ENCODE measurements around the gene STUM. TPM values are rescaled to one million over a fixed set of nuclear protein-coding genes. Genes with fewer than 3 reads are reported as not detected.

The STUM gene
- total and polyA plus RNA-seq, 10 of the 15 experiments (the other 5 are each of a cell fraction or from before 2014, with no cell fraction given): under 0.01 to 0.15 (median 0.09) TPM; not detected in 5

GRCh38 chr1:226506021-226506420 is 42.5 kb upstream of the STUM start:
- SMC1A ChIA-PET (ENCODE audit: uncharacterized antibody, unreplicated experiment): interaction anchor here (1.1 to 1.5 kb wide), 2 partner anchors 20 to 28 kb away, joined by 3 to 4 read pairs; no protein-coding TSS in a partner anchor

GRCh38 chr1:226506921-226507320 is 41.6 kb upstream of the STUM start:
- ChIA-PET CTCF (no interaction called here), POLR2A (no interaction called here), SMC1A (ENCODE audit: uncharacterized antibody, unreplicated experiment) (interaction anchor here (1.1 kb wide), 1 partner anchor 19 kb away, joined by 3 read pairs; no protein-coding TSS in a partner anchor), RAD21 (ENCODE audit: unreplicated experiment) (no interaction called here)
- Histone ChIP-seq H3K4me1 (ENCODE audit: control insufficient read depth, insufficient read depth, low read length) (no peaks in the 10 kb centered on the region), H2AFZ (ENCODE audit: control insufficient read depth, low read depth, low read length) (no peak overlapping the region), H3K4me3 (no peak overlapping the region), H3K27ac (ENCODE audit: control insufficient read depth, insufficient read depth) (no peak overlapping the region), H3K36me3 (ENCODE audit: control insufficient read depth in 2 of 2, insufficient read depth in 2 of 2, low read length in 1 of 2) (no peaks in the 10 kb centered on the region), H3K27me3 (replicated peaks in 1 of 2; ENCODE audit: control insufficient read depth in 2 of 2, insufficient read depth in 2 of 2, low read length in 1 of 2) (peaks cover 5 to 6% of the 10 kb centered on the region in 2 experiments; a peak in 2 of 4 replicates), H4K20me1 (ENCODE audit: control insufficient read depth, insufficient read depth) (no peaks in the 10 kb centered on the region), H3K79me2 (ENCODE audit: control insufficient read depth, insufficient read depth, low read length) (no peaks in the 10 kb centered on the region), H3K9me3 (replicated peaks; ENCODE audit: control insufficient read depth, insufficient read depth, low read length) (no peaks in the 10 kb centered on the region), H3K4me2 (ENCODE audit: control insufficient read depth, insufficient read depth) (no peak overlapping the region), H3K9ac (ENCODE audit: control insufficient read depth, insufficient read depth, low read length) (no peak overlapping the region)
- FAIRE-seq (no peak), DNase-seq (ENCODE audit: low read depth, low spot score) (no peak), ATAC-seq (no peak)
- no TSS peak for BruUV-seq (replicated peaks)
- WGBS (ENCODE audit: insufficient coverage, insufficient replicate concordance, low lambda C conversion rate, missing lambda C conversion rate): 69% methylated on average over 5 of the region's 5 CpGs
- intact Hi-C loops (cut with micrococcal nuclease; ENCODE audit: unreplicated experiment) (no loop called here), in situ Hi-C loops (cut with MboI) (no loop called here)
- TF ChIP-seq SIX5 (IDR thresholded peaks at IDR 0.05; ENCODE audit: low read depth, low read length, severe bottlenecking) (no peak), REST (IDR thresholded peaks at IDR 0.05; ENCODE audit: low read depth, low read length) (no peak), LARP7 (IDR thresholded peaks at IDR 0.05) (no peak), CBX3 (IDR thresholded peaks at IDR 0.05; ENCODE audit: borderline replicate concordance, low read depth) (no peak)

More at GRCh38 chr1:226506021-226506420, 42.5 kb upstream of the STUM start:
- H3K4me3 ChIP-seq: no peak overlapping the region
- no peak for ATAC-seq
- no peaks in the 10 kb centered on the region for H4K20me1 ChIP-seq (ENCODE audit: control insufficient read depth, insufficient read depth)
- no peak overlapping the region for H3K4me2 ChIP-seq (ENCODE audit: control insufficient read depth, insufficient read depth)
- in situ Hi-C loops (cut with MboI) (no loop called here), intact Hi-C loops (cut with micrococcal nuclease; ENCODE audit: unreplicated experiment) (no loop called here)
- H3K9ac ChIP-seq (ENCODE audit: control insufficient read depth, insufficient read depth, low read length): no peak overlapping the region
- no peak overlapping the region for H2AFZ ChIP-seq (ENCODE audit: control insufficient read depth, low read depth, low read length)
- WGBS (ENCODE audit: insufficient coverage, insufficient replicate concordance, low lambda C conversion rate, missing lambda C conversion rate): 0% methylated on average over 2 of the region's 2 CpGs
- TF ChIP-seq RAD51 (IDR thresholded peaks at IDR 0.05) (no peak), PBX3 (IDR thresholded peaks at IDR 0.05; ENCODE audit: insufficient replicate concordance, low read depth, low read length) (no peak), BRCA1 (IDR thresholded peaks at IDR 0.05; ENCODE audit: low read depth, low read length) (no peak), RUNX3 (IDR thresholded peaks at IDR 0.05; ENCODE audit: low read length) (no peak), POLR2AphosphoS2 (IDR thresholded peaks at IDR 0.05; ENCODE audit: low read depth, low read length) (no peak), EZH2 (IDR thresholded peaks at IDR 0.05; ENCODE audit: borderline replicate concordance, control insufficient read depth, low read depth, low read length) (no peak), IKZF1 (conservative IDR thresholded peaks at IDR 0.05) (no peak), FOXK2 (IDR thresholded peaks at IDR 0.05) (no peak)
- no peaks in the 10 kb centered on the region for H3K4me1 ChIP-seq (ENCODE audit: control insufficient read depth, insufficient read depth, low read length)
- H3K9me3 ChIP-seq (replicated peaks; ENCODE audit: control insufficient read depth, insufficient read depth, low read length): no peaks in the 10 kb centered on the region
- ChIA-PET CTCF (no interaction called here), RAD21 (ENCODE audit: unreplicated experiment) (no interaction called here), POLR2A (interaction anchor here (0.6 kb wide), 1 partner anchor 175 kb away, joined by 3 read pairs; no protein-coding TSS in a partner anchor)
- peaks cover 5 to 6% of the 10 kb centered on the region in 2 experiments; a peak in 2 of 4 replicates for H3K27me3 ChIP-seq (replicated peaks in 1 of 2; ENCODE audit: control insufficient read depth in 2 of 2, insufficient read depth in 2 of 2, low read length in 1 of 2)
- BruUV-seq (replicated peaks): no TSS peak
- no peak overlapping the region for H3K27ac ChIP-seq (ENCODE audit: control insufficient read depth, insufficient read depth)
- no peak for FAIRE-seq
- H3K36me3 ChIP-seq (ENCODE audit: control insufficient read depth in 2 of 2, insufficient read depth in 2 of 2, low read length in 1 of 2): no peaks in the 10 kb centered on the region
- DNase-seq (ENCODE audit: low read depth, low spot score): no peak
- H3K79me2 ChIP-seq (ENCODE audit: control insufficient read depth, insufficient read depth, low read length): no peaks in the 10 kb centered on the region
